Fibroblast of skin of right biceps (primary cell): ENCODE measurements around the gene CACHD1.
A peak's percentile ranks its signal among the peaks of the same experiment; 100 is the strongest.
"Not testable (repeated sequence)": the region's sequence is repeated elsewhere in the genome, so short reads cannot be mapped to it uniquely, and the experiment has no call there.

Experiments
- DNase-seq: peaks from one replicate; pipeline ENCODE4 v3.0.0-alpha.2; 2013

Gene CACHD1

GRCh38 chr1:64498325-64498724 is 28.4 kb downstream of the CACHD1 start:
- DNase-seq = no peak

GRCh38 chr1:64499011-64499410 is 29.1 kb downstream of the CACHD1 start:
- DNase-seq = no peak

- DNase-seq = no peak
Observed at GRCh38 chr1:64499966-64500365, 30.0 kb downstream of the CACHD1 start.

DNA sequence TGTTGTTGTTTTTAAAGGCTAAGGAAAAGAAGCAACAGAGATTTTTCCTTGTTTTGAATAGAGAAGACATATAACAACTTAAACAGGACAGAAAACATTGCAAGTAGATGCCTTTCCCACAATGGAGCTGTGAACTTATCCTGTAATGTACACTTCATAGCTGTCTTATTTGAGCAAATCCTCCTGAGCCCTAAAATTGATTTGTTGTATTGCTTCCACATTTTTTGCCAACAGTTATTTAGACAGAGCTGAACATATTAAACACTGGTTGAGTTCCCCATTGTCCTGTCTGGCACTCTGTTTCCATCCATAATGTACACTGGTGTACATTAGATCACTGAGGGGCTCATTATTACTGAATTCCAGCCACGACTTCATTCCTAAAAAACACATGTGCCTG is 32.2 kb downstream of the CACHD1 start:
- no peak for DNase-seq

- no peak for DNase-seq
Observed at GRCh38 chr1:64502931-64503330, 33.0 kb downstream of the CACHD1 start.

DNA sequence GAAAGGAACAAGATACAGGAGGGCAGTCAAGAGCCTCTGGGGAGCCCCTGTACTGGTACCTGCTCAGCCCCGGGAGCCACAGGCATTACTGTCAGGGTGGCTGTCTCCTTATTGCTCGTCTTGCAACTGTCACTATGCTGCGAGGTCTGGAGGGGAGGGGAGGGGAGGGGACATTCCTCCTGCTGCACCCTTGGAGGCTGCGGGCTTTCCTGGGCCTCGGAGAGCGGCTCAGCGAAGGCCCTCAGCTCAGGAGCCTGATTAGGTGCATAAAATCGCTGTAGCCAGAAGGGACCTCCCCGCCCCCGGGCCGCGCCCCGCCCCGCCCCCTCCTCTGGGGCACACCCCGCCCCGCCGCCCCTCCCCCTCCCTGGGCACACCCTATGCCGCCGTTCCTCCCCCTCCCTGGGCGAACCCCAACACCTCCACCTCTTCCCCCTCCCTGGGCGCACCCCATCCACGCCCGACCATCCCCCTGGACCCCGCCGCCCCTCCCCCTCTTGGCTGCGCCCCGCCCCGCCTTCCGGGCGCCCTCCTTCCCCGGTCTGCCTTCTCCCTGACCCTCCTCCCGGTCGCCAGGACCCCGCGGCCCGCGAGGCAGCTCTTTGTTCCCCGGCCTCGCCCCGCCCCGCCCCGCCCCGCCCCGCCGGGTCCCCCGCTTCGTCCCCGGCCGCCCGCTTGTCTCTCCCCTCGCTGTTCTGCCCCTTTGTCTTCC is 35.5 kb downstream of the CACHD1 start:
- DNase-seq = no peak

DNA sequence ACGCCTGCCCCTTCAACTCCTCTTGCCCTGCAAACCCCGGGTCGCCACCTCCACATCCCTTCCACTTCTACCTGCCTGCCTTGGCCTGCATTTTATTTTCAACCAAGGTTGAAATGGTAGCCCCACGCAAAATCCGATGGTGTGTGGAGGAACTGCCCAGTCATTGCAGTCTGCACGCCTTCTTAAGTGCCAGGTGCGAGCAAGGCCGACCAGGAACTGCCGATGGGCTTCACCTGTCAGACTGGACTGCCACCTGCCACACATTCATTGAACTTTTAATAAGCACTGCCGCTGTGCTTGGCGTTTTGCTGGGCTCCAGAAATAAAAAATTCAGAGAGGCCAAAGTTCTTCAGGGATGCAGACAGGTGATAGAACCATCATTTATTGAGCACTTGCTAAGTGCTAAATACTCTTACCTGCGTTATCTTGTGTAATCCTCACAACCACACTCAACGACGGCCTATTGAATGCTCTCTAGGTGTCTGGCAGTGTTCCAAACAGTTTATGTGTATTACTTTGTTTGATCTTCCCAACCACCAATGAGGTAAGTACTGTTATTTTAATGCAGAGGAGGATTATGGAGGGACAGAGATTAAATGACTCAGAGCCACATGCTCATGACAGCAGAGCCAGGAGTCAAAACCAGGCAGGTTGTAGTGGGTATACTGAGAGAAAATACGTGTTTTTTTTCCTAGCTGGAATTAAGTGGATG is 36.2 kb downstream of the CACHD1 start:
- DNase-seq = no peak

GRCh38 chr1:64508629-64509028 is 38.7 kb downstream of the CACHD1 start:
- DNase-seq = no peak

- no peak for DNase-seq
Observed at GRCh38 chr1:64511044-64511443, 41.1 kb downstream of the CACHD1 start.

DNA sequence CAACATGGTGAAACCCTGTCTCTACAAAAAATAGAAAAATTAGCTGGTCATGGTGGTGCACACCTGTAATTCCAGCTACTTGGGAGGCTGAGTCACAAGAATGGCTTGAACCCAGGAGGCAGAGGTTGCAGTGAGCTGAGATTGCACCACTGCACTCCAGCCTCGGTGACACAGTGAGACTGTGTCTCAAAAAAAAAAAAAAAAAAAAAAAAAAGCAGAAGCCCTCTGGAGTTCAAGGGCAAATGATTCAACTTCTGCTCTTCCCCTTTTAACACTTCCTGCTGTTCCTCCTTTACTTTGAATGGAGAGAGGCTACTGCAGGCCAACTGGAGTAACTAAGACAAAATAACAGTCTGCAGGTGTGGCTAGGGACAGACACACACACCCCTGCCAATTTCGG is 42.3 kb downstream of the CACHD1 start:
- DNase-seq = not testable (repeated sequence)

GRCh38 chr1:64513545-64513944 is 43.6 kb downstream of the CACHD1 start:
- no peak for DNase-seq

GRCh38 chr1:64514197-64514765 is 44.4 kb downstream of the CACHD1 start:
- DNase-seq = peak; percentile 88

GRCh38 chr1:64515427-64515826 is 45.5 kb downstream of the CACHD1 start:
- peak; percentile 76 for DNase-seq

GRCh38 chr1:64516301-64516700 is 46.4 kb downstream of the CACHD1 start:
- peak; percentile 49 for DNase-seq

DNA sequence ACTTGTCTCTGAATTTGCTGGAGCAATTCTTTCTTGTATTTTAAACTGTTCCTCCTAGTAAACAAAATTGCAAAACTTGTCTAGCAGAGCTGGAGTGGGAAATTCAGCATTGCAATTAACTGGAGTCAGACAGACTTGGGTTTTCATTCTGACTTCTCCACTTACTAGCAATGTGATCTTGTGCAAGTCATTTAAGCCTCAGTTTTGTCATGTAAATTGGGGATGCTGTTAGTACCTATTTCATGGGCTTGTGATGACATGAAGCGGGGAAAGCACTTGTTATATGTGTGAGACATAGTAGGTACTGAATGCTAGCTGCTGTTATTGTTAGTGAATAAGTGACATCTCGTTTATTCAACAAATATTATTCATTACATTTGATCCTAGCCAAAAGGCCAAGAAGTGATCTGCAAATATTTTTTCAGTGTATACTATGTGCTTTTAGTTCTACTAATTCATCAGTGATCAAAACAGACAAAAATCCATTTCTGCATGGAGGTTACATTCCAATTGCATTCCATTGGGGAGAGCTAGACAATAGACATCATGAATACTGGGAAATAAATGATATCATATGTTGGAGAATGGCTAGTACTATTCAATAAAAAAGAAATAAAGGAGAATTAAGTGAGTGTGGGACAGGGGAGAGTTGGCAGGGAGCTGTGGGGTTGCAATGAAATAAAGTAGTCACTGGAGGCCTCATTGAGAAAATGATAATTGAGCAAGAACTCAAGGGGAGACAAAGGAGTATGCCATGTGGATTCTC is 47.1 kb downstream of the CACHD1 start:
- peak; percentile 88 for DNase-seq

GRCh38 chr1:64517640-64518039 is 47.7 kb downstream of the CACHD1 start:
- no peak for DNase-seq

DNA sequence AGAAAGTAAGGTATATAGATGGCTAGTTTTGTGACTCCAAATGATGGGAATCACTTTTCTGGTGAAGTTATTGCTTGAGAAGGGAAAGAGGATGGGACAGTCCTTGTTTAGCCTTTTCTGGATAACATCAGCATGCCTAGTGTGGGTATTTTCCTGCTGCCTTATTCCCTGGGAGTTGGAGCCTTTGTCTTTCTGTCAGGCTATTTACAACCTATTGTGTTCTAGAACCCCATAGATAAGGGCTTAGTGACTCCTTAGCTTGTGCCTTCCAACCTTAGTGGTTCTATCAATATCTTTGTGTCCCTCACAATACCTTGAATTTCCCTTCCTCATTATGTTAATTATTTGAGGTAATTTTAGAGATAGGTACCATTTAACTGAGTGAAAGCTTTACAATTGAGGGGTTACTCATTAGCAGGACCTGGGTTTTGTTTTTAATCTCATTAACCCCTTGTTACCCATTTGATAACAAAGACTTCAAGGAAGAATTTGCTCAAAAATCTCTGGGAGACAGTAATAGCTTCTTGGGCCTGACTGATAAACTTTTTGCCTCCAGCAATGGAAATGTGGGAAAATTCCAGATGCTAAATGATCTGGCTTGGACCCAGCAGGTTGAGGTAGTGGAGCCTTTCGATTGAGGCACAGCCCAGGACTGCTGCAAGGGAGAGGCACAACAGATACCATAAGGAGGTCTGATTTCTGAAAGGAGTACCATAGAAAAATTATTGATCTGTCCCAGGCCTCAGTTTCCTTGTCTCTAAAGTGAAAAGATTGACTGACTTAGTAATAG is 49.0 kb downstream of the CACHD1 start:
- DNase-seq = no peak

DNA sequence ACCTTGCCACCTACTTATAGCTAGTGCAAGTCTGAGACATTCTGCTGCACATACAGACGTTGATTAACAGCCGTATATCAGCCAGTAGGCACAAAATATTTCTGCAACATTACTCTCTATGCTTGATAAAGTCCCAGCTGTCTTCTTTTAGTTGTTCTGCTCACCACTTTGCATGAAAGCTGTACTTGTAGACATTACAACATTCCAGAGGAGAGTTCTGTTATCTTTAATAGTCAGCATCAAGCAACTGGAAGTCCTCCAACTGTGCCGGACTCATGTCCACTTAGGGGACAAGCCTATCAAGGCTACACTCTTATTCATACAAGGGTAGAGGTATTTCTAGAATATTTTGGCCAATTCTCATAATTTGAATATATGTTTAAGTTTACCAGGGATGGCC is 50.0 kb downstream of the CACHD1 start:
- peak; percentile 70 for DNase-seq

DNA sequence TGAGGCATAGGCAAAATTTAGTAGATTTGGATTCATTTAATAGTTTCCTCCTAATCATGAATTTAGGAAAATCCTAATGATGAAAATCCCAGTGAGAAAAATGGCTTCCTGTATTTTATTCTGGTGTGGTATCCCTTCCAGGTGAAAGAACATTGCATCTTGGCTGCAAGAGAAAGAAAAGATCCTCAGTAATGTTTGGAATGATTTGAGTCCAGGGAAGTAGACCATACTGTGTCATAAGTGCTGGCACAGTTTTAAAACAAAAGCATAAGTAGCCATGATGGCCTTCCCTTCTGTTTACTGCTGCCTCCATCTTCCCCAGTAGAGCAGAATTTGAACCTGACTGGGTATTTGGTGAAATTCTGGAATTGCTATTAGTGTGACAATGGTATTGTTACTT is 52.8 kb downstream of the CACHD1 start:
- no peak for DNase-seq

DNA sequence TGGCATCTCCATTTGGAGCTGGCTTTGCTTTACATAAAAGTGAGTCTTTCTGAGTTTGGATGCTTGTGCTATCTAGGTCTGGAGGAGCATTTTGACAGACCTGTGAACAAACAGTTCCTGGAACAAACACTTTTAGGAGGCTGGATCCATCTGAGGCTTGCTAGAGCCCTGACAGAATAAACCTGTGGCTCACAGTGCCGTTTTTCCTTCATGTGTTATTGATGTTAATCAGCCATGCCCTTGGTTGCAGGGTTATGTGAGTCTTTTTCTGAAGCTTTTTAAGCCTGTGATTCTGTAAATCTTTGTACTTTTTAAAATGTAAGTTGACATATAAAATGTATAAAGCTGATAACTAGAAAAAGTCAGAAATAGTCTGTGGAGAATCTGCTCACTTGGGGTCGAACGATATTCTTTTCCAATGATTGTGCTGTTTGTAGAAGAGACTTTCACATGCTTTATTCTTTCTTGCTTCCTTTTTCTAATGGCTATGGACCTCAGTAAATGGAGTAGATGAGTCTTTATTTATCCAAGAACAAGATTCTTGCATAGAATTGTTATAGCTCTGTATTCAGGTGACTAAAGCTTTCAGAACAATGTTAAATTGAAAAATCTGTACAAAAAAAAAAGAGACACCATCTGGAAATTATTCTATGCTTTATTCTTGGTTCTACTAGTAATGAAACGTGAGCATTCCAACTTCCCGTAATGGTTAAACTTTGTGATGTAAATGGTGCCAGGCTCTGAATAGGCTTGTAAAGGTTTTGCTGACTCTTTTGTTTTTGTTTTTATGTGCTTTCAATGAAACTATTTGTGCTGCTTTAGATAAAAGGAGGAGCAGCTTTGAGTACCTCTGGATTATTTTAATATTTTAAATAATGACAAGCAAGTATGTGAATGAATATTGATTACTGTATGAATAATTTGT is 53.7 kb downstream of the CACHD1 start:
- DNase-seq = no peak

- no peak for DNase-seq
Observed at GRCh38 chr1:64524614-64525013, 54.7 kb downstream of the CACHD1 start.
